ENCODE measurements around the gene LYRM4.

Gene LYRM4

GRCh38 chr6:5285081-5285480 is 24.3 kb upstream of the LYRM4 start:
- TF ChIP-seq Cebpa-rat (IDR thresholded peaks at IDR 0.05): no peak
- H3K4me1 ChIP-seq: peaks cover 6% of the 10 kb centered on the region
- peaks cover 28% of the 10 kb centered on the region; the same call in 1 of the 2 replicates for H4K20me1 ChIP-seq
- H3K36me3 ChIP-seq: no peaks in the 10 kb centered on the region; the same call in 1 of the 2 replicates
- H3K27me3 ChIP-seq: no peaks in the 10 kb centered on the region
- H3K9me3 ChIP-seq: no peaks in the 10 kb centered on the region
- H3K4me3 ChIP-seq: no peak overlapping the region
- no peak overlapping the region for H3K4me2 ChIP-seq
- no peak overlapping the region for H3K9ac ChIP-seq
- no peak overlapping the region for H3K27ac ChIP-seq

- no peak for TF ChIP-seq Cebpa-rat (IDR thresholded peaks at IDR 0.05)
- Histone ChIP-seq H3K27me3 (no peaks in the 10 kb centered on the region), H3K9me3 (no peaks in the 10 kb centered on the region), H3K36me3 (peaks cover 4% of the 10 kb centered on the region; the same call in 1 of the 2 replicates), H3K27ac (no peak overlapping the region), H4K20me1 (peaks cover 24% of the 10 kb centered on the region; the same call in 1 of the 2 replicates), H3K4me1 (peaks cover 12% of the 10 kb centered on the region), H3K9ac (no peak overlapping the region), H3K4me2 (no peak overlapping the region), H3K4me3 (no peak overlapping the region)
Observed at GRCh38 chr6:5282191-5282623, 21.5 kb upstream of the LYRM4 start.

- no peak for TF ChIP-seq Cebpa-rat (IDR thresholded peaks at IDR 0.05)
- H3K4me1 ChIP-seq: peaks cover 12% of the 10 kb centered on the region
- H3K9ac ChIP-seq: no peak overlapping the region
- H4K20me1 ChIP-seq: peaks cover 19% of the 10 kb centered on the region; the same call in 1 of the 2 replicates
- H3K36me3 ChIP-seq: peaks cover 4% of the 10 kb centered on the region; the same call in 1 of the 2 replicates
- no peak overlapping the region for H3K27ac ChIP-seq
- H3K9me3 ChIP-seq: no peaks in the 10 kb centered on the region
- H3K4me3 ChIP-seq: no peak overlapping the region
- no peaks in the 10 kb centered on the region for H3K27me3 ChIP-seq
- H3K4me2 ChIP-seq: no peak overlapping the region
Observed at GRCh38 chr6:5280920-5281319, 20.2 kb upstream of the LYRM4 start.

- no peak overlapping the region for H3K9ac ChIP-seq
- no peak overlapping the region for H3K4me3 ChIP-seq
- no peak for TF ChIP-seq Cebpa-rat (IDR thresholded peaks at IDR 0.05)
- no peak overlapping the region for H3K4me2 ChIP-seq
- peaks cover 4% of the 10 kb centered on the region; the same call in 1 of the 2 replicates for H3K36me3 ChIP-seq
- H3K27me3 ChIP-seq: no peaks in the 10 kb centered on the region
- no peaks in the 10 kb centered on the region for H3K9me3 ChIP-seq
- peaks cover 16% of the 10 kb centered on the region; the same call in 1 of the 2 replicates for H4K20me1 ChIP-seq
- peaks cover 12% of the 10 kb centered on the region for H3K4me1 ChIP-seq
- H3K27ac ChIP-seq: no peak overlapping the region
Observed at GRCh38 chr6:5279891-5280338, 19.2 kb upstream of the LYRM4 start.

- no peak overlapping the region for H3K9ac ChIP-seq
- peaks cover 4% of the 10 kb centered on the region; the same call in 1 of the 2 replicates for H3K36me3 ChIP-seq
- peaks cover 12% of the 10 kb centered on the region for H3K4me1 ChIP-seq
- H4K20me1 ChIP-seq: peaks cover 9% of the 10 kb centered on the region; the same call in 1 of the 2 replicates
- H3K4me3 ChIP-seq: no peak overlapping the region
- TF ChIP-seq Cebpa-rat (IDR thresholded peaks at IDR 0.05): no peak
- H3K27ac ChIP-seq: no peak overlapping the region
- no peaks in the 10 kb centered on the region for H3K9me3 ChIP-seq
- no peaks in the 10 kb centered on the region for H3K27me3 ChIP-seq
- no peak overlapping the region; the same call in 1 of the 2 replicates for H3K4me2 ChIP-seq
Observed at GRCh38 chr6:5278565-5279120, 17.9 kb upstream of the LYRM4 start.

- Histone ChIP-seq H3K27ac (no peak overlapping the region), H3K9ac (no peak overlapping the region)
Observed at GRCh38 chr6:5278047-5278446, 17.3 kb upstream of the LYRM4 start.

GRCh38 chr6:5277589-5277988 is 16.8 kb upstream of the LYRM4 start:
- Histone ChIP-seq H3K27ac (no peak overlapping the region), H3K9me3 (no peaks in the 10 kb centered on the region), H3K27me3 (no peaks in the 10 kb centered on the region), H4K20me1 (peaks cover 6% of the 10 kb centered on the region; the same call in 1 of the 2 replicates), H3K36me3 (peaks cover 4% of the 10 kb centered on the region; the same call in 1 of the 2 replicates), H3K4me3 (no peak overlapping the region), H3K4me2 (no peak overlapping the region), H3K4me1 (peaks cover 12% of the 10 kb centered on the region), H3K9ac (no peak overlapping the region)
- TF ChIP-seq Cebpa-rat (IDR thresholded peaks at IDR 0.05): no peak

More at GRCh38 chr6:5278047-5278446, 17.3 kb upstream of the LYRM4 start:
- no peak for TF ChIP-seq Cebpa-rat (IDR thresholded peaks at IDR 0.05)
- no peak overlapping the region for H3K4me2 ChIP-seq
- H3K4me3 ChIP-seq: no peak overlapping the region
- peaks cover 9% of the 10 kb centered on the region; the same call in 1 of the 2 replicates for H4K20me1 ChIP-seq
- H3K27me3 ChIP-seq: no peaks in the 10 kb centered on the region
- no peaks in the 10 kb centered on the region for H3K9me3 ChIP-seq
- H3K4me1 ChIP-seq: peaks cover 12% of the 10 kb centered on the region
- peaks cover 4% of the 10 kb centered on the region; the same call in 1 of the 2 replicates for H3K36me3 ChIP-seq

GRCh38 chr6:5276581-5276980 is 15.8 kb upstream of the LYRM4 start:
- no peak overlapping the region for H3K27ac ChIP-seq
- H3K9me3 ChIP-seq: no peaks in the 10 kb centered on the region
- H3K27me3 ChIP-seq: no peaks in the 10 kb centered on the region
- H3K4me1 ChIP-seq: peaks cover 12% of the 10 kb centered on the region
- no peak overlapping the region for H3K9ac ChIP-seq
- H3K4me2 ChIP-seq: no peak overlapping the region
- peaks cover 4% of the 10 kb centered on the region; the same call in 1 of the 2 replicates for H3K36me3 ChIP-seq
- no peak for TF ChIP-seq Cebpa-rat (IDR thresholded peaks at IDR 0.05)
- H3K4me3 ChIP-seq: no peak overlapping the region
- no peaks in the 10 kb centered on the region for H4K20me1 ChIP-seq

GRCh38 chr6:5275497-5275896 is 14.7 kb upstream of the LYRM4 start:
- Histone ChIP-seq H3K4me3 (no peak overlapping the region), H3K36me3 (peaks cover 4% of the 10 kb centered on the region; the same call in 1 of the 2 replicates), H3K4me1 (peaks cover 12% of the 10 kb centered on the region), H3K4me2 (no peak overlapping the region), H3K27ac (no peak overlapping the region), H4K20me1 (no peaks in the 10 kb centered on the region), H3K9ac (no peak overlapping the region), H3K9me3 (no peaks in the 10 kb centered on the region), H3K27me3 (no peaks in the 10 kb centered on the region)
- no peak for TF ChIP-seq Cebpa-rat (IDR thresholded peaks at IDR 0.05)

GRCh38 chr6:5274231-5274630 is 13.5 kb upstream of the LYRM4 start:
- H4K20me1 ChIP-seq: no peaks in the 10 kb centered on the region
- no peak overlapping the region for H3K9ac ChIP-seq
- H3K4me3 ChIP-seq: no peak overlapping the region
- TF ChIP-seq Cebpa-rat (IDR thresholded peaks at IDR 0.05): no peak
- no peaks in the 10 kb centered on the region for H3K9me3 ChIP-seq
- H3K27me3 ChIP-seq: no peaks in the 10 kb centered on the region
- no peaks in the 10 kb centered on the region for H3K36me3 ChIP-seq
- H3K27ac ChIP-seq: no peak overlapping the region
- H3K4me2 ChIP-seq: no peak overlapping the region
- H3K4me1 ChIP-seq: peaks cover 12% of the 10 kb centered on the region

Measured in BLaER1 (cell line).